Measurements from ENCODE around the gene COPG2. TPM values are rescaled to one million over a fixed set of nuclear protein-coding genes. Genes with fewer than 3 reads are reported as not detected.
"Not testable (repeated sequence)": the region's sequence is repeated elsewhere in the genome, so short reads cannot be mapped to it uniquely, and the experiment has no call there.

COPG2 gene
- polyA plus RNA-seq, 1 donor, result 65.3 TPM

DNA sequence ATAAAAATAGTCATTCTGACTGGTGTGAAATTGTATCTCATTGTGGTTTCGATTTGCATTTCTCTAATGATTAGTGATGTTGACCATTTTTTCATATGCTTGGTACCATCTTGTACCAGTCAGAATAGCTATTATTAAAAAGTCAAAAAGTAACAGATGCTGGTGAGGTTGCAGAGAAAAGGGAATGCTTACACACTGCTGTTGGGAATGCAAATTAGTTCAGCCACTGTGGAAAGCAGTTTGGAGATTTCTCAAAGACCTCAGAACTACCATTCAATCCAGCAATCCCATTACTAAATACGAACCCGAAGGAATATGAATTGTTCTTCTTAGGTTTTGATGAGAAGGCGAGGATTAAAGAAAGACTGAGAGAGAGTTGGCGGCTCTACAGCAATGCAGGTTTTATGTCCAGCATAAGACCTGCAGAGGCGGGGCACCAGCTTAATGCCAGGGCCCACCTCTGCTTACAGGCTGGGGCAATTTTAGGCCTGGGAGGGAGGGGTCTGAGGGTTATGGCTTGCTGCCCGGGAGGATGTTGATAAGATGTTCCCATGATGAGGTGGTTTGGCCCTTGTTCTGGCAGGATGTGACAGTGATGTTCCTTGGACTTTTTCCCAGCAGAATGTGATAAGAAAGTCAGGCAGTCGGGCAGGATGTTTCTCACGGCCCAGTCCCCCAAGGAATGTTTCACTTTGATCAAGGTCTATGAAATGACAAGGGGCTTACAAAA is 102.2 kb downstream of the COPG2 start:
- no peak for DNase-seq

DNA sequence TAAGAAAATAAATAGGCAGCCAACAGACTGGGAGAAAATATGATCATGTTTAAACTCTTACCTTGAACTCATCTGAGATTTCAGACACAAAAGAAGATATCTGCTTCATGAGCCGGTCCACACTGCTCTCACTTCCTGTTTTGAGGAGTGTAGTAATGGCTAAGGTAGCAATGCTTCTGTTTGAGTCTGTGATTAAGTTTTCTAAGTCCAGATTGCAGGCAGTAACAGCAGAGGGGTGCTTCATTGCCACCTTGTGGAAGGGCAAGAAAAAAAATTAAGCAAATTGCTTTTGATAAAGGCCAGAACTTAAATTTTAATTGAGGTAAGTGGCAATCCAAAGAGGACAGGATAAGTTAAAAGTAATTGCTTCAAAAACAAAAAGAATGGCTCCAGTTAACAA is 107.6 kb downstream of the COPG2 start:
- DNase-seq, result no peak

DNA sequence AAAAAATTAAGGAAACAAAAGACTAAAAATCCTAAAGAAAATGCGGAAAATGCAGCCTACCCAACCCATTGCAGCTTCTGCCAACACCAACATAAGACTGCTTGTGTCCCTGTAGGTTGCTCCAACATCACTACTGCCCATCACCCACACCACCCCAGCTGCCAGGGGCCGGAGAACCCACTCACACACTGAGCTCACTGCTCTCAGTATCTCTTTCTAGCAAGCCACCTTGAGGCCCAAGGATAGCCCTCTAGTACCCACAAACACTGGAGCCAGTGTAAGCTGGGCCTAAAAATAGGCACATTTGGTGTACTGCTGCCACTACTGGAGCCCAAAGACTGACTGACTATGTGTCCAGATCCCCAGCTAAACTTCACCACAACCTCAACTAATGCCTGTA is 109.4 kb downstream of the COPG2 start:
- DNase-seq, result no peak

DNA sequence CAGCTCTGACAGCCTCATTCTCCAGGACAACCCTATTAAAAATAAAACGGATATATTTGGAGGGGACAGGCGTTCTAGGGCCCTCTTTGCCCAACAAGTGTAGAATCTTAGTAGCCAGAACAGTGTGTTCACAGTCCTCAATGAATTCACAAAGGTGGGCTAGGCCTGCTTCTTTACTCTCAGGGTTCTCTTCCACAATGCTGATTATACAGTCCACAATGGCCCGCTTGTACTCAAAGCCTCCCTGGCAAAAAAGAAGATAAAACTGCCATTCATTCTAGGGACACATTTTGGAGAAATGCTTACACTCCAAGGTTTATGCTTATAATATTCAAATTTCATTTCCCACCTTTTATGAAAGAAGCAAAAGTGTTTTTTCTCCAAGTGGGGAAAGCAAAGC is 114.1 kb downstream of the COPG2 start:
- no peak for DNase-seq

DNA sequence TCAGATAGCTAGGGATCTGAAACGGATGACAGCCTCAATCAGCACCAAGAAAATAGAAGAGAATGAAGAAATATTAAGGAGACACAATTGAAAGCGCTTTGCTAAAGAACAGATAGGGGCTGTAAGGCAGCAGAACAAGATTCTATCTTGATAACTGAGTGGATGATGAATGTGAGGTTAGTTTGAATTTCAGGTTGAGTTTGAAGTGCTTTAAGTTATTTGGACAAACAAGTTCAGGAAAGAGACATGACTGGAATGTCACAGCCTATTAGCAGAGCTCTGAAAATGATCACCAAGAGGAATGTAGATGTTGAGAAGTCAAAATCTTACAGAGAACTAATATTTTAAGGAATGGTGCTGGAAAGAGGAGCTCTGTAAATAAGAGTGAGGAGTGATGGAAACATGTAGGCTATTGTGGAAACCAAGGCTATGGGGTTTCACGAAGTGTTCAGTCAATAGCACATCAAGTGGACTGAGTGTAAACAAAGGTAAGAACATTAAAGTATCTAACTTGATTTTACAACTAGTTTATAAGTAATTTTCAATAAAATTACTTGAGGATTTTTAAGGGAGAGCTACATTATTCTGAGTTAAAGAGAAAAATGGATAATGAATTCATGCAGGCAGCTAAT is 115.0 kb downstream of the COPG2 start:
- no peak for DNase-seq

DNA sequence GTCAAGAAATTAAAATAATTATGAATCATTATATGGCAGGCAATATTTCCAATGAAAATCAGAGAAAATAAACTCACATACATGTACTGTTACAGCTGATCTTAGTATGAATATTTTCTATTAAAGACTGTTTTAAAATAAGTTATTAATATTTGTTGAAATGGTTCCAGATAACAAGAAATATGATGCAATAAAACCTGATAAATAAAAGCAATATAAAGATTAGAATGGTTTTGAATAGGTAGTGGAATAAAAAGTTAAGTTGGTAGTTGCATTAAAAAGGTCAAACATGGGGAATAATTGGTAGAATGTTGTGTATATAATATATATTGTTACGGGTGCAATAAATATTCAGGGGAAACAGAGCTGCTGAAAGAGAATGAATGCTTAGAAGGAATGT is 124.2 kb downstream of the COPG2 start:
- no peak for DNase-seq

DNA sequence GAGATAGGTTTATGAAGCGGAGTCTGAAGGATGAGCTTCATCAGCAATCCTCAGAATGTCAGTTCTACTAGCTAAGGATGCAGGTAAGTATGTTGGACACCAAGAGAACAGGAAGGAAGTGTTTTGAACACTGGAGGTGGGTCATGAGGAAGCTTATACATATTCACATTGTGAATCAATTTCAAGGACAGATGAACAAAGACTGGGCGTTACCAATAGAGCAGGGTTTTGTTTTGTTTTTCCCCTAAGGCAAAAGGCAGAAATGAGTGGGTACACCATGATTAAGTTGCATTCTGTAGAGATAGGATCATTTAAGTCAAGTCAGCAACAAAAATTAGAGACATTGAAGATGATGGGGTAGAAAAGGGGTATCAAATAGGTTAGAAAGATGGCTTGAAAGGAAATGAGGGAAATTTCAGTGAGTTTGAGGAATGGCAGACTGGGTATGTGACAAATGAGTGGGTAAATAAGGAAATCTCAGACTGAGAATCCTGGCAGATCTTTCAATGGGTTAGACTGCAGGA is 125.0 kb downstream of the COPG2 start:
- DNase-seq, result no peak

DNA sequence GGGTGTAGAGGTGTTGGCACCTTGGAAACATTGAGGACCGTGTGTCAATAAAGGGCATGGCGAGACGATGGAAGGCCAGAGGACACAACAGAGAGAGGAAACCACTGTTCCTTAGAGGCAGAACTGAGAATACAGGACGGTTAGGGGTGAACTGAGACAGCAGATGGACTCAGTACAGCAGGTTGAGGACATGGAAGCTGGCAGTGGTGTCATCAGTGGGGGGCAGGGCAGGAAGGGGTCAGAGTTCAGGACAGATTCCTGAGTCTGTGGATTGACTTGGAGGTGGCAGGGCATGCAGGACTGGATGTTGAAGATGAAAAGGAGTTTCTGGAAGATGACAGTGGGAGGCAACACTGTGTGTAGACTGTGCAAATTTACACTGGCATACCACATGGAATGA is 126.3 kb downstream of the COPG2 start:
- not testable (repeated sequence) for DNase-seq

DNA sequence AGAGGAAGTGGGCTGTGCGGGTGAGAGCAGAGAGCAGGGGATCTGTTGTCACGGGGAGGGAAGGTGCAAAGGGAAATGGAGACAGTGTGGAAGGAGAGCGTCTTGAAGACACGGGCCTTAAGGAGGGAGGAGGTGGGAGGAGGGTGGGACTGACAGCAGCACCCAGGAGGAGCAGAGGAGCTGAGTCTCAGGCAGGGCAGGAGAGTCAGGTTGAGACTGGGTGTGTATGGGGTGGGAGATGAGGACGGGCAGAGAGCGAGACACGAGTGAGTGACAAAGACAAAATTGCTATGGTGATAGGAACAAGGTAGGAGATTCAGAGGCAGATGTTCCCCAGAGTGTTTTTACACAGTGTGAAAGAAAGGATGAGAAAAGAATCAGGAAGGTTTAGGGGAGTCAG is 127.3 kb downstream of the COPG2 start:
- not testable (repeated sequence) for DNase-seq

DNA sequence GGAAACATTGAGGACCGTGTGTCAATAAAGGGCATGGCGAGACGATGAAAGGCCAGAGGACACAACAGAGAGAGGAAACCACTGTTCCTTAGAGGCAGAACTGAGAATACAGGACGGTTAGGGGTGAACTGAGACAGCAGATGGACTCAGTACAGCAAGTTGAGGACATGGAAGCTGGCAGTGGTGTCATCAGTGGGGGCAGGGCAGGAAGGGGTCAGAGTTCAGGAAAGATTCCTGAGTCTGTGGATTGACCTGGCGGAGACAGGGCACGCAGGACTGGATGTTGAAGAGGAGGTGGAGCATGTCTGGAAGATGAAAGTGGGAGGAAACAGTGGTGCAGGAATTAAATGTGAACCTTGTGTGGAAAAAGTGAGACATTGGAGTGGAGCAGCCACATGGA is 130.7 kb downstream of the COPG2 start:
- not testable (repeated sequence) for DNase-seq

DNA sequence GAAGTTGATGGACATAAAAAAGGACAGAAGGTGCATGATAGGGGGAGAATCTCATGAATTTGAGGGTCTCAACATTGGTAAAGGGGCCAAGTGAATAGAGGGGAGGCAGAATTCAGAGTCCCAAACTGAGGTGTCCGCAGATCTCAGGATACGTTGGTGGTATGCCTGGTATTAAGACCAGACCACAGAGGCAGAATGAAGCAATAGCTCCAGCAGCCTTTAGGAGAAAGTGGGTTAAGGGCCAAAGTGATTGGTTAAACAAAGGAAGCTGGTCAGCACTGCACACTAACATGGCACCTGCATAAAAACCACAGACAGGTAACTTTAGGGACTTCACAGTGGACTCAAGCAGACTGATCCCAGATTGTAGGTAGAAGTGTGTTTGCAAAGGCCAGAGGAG is 139.1 kb downstream of the COPG2 start:
- no peak for DNase-seq

DNA sequence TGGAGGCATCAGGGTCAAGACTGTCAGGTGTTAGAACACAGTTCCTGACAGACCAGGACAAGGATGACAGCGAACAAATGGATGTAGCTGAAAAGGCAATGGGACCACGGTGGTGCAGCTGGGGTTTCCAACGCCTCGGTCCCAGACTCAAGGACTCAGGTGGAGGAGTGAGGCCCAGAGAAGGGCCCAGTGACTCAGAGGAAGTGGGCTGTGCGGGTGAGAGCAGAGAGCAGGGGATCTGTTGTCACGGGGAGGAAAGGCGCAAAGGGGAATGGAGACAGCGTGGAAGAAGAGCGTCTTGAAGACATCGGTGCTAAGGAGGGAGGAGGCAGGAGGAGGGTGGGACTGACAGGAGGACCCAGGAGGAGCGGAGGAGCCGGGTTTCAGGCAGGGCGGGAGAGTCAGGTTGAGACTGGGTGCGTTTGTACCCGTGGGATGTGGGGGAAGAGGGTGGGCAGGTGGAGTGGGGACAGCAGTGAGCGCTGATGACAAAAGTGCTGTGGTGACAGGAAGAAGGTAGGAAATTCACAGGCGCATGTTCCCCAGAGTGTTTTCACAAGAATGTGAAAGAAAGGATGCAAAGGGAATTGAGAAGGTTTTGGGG is 140.7 kb downstream of the COPG2 start:
- DNase-seq, result not testable (repeated sequence)

DNA sequence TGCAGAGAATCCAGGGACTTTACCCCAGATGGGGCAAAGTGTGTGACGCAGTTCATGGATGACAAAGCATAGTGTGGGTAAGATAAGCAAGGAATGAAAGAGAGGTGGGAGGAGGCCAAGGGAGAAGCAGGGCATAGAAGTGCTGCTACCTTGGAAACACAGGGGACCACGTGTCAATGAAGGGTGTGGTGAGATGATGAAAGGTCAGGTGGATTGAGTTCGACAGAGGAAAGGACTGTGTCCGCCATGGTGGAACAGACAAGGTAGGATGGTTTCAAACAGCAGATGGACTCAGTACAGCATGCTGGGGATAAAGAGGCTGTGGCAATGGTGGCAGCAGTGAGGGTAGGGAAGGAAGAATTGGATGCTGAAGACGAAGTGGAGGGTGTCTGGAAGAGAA is 143.9 kb downstream of the COPG2 start:
- no peak for DNase-seq

DNA sequence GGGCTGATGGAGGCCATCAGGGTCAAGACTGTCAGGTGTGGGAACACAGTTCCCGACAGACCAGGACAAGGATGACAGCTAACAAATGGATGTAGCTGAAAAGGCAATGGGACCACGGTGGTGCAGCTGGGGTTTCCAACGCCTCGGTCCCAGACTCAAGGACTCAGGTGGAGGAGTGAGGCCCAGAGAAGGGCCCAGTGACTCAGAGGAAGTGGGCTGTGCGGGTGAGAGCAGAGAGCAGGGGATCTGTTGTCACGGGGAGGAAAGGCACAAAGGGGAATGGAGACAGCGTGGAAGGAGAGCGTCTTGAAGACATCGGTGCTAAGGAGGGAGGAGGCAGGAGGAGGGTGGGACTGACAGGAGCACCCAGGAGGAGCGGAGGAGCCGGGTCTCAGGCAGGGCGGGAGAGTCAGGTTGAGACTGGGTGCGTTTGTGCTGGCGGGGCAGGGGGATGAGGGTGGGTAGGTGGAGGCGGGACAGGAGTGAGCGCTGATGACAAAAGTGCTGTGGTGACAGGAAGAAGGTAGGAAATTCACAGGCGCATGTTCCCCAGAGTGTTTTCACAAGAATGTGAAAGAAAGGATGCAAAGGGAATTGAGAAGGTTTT is 144.9 kb downstream of the COPG2 start:
- not testable (repeated sequence) for DNase-seq

DNA sequence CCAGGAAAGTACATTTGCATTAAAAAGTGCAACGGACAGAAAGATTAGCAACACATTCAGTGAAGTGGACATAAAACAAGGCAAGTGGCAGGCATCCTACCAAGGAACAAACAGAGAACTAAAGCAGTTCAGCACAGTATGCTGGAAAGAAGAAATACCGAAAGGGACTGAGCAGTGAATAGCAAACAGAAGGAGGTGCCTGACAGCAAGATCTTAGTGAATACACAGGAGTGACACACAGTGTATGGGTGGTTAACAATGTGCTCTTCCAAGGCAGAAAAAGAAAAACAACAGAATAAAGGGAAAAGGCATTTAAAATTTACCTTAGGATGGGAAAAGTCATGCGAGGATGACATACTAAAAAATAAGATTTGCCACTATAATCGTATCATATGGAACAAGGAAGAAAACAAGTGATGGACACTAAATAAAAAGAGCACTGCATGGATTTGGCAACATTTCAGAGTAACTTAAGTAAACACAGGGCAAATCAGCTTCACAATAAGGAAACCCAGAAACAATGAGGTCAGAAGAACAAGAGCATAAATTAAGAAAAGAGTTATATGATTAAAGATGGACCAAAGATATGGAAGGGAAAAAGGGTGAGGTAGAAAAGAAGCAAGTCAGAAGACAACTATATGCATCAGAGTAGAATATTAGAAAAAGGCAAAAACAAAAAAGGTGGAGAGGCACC is 147.1 kb downstream of the COPG2 start:
- no peak for DNase-seq

DNA sequence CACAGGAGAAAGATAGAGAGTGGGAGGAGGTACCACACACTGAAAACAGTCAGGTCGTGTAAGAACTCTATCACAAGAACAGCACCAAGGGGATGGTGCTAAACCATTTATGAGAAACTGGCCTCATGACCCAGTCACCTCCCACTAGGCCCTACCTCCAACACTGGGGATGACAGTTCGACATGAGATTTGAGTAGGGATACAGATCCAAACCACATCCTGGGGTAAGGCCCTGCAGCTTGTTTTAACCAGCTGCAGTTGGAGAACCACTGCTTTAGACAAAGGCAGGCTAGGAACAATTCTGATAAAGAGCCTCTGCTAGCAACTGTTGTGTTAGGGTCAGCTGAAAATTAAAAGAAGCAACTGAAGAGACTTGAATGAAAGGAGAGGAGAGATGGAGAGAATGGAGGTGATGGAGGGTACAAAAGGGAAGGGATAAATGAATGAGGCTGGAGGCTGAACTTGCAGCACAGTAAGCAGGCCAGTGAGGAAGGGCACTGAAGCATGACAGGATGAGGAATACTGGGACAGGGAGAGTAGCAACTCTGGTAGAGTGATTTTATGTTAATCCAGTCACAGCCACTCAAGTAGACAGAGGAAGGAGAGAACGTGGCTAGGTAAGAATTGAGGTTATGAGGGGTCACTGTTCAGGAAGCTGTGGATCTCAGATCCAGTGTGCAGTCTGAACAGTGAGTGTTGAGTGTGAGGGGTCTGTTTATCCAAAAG is 153.1 kb downstream of the COPG2 start:
- no peak for DNase-seq

DNA sequence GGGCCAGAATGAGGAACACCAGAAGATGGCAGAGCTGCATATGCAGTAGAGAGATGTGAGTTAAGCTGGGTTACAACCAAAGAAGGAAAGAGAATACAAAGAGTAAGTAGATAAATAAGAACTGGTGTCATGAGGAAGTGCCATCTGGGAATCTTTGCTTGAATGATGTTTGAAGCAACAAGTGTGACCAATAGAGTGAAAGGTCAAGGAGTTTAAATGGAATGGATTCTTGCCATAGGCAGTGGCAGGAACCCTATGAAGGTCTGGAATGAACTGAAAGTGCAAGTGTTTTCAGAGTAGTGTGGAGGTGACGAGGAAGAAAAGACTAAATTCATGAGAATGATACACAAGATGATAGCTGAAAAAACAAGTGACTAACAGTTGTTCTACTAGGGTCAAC is 155.1 kb downstream of the COPG2 start:
- DNase-seq, result no peak

DNA sequence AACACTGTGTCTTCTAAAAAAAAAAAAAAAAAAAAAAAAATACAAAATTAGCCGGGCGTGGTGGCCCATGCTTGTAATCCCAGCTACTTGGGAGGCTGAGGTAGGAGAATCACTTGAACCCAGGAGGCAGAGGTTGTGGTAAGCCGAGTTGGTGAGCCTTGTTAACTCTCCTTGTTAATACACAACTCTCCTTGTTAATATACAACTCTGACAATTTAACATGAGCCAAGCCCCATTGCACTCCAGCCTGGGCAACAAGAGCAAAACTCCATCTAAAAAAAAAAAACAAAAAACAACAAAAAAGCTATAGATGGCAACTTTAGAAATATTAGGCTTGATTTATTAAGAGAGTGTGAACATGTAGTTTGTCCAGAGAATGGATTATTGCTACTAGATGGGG is 156.5 kb downstream of the COPG2 start:
- not testable (repeated sequence) for DNase-seq

DNA sequence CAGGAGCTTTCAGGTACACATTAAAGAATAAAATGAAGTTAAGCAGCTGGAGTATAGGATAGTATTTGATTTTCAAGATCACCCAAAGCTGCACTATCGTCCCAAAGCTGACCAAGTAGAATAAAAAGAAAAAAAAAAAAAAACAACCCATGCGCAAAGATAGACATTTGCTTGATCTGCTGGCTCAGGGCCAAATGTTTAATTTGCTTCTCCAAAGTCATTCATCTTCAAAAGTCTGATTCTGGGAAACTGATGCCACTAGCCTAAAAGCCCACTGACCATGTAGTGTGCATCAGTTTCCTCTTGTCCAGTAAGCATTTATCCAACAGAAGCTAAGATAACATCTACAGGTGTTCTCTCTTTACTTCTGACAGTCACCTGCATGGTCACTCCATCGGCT is 162.2 kb downstream of the COPG2 start:
- no peak for DNase-seq

DNA sequence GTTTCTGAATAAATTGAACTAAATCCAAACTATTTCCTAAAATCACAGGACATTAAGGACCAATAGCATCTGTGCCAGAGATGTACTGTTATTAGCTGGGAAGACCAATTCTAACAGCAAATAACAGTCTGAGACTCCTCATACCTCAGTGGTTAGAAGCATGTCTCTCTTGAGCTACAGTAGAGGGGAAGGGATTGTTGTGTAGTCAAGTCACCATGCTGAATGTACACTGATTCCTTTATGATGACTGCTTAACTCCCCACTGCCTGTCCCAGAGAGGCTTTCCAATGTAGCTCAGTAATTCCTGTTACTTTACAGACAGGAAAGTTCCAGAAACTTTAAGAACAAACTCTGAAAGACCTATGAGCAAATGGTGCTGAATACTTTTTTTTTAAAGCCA is 162.8 kb downstream of the COPG2 start:
- DNase-seq, result no peak

DNA sequence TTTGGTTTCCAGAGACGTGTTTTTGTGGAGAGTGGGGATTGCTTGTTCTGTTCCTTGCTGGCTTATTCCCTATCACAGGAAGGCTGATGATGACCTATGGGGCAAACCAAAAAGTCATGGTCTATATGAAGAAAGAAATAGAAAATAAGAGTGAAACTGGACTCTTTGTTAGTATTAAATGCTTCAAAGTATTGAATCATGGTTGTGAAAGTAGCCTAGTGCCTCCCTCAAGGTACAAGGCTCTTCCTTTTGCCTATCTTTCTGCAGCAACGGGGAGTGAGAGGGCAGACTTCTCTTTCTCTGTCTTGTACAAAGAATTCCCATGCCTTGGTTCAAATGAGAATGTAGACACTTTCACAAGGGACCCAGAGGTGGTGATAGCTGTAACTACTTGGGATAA is 167.6 kb downstream of the COPG2 start:
- DNase-seq, result no peak

DNA sequence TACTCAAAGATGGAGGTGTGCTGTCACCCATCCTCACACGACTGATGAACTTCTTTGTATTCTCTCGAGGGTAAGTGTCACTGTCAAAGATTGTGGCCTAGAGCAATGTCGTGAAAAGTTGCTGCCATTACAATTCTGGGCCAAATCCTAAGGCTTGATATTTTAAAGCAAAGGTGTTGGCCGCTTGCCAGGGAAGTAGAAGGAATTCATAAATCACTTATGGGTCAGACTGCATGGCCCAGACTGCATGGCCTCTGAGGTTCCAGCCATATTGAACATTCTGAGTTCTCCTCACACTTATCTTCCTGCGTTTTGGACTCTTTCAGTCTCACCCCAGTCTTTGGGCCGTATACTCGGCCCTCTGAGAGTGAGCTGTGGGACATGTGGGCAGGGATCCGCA is 168.1 kb downstream of the COPG2 start:
- DNase-seq, result no peak
